Keratinocyte (primary cell): ENCODE data around the gene SDHAF2. TPM values are rescaled to one million over a fixed set of nuclear protein-coding genes. Genes with fewer than 3 reads are reported as not detected.

Experiments used
- DNase-seq: peaks from one replicate; pipeline ENCODE4 v3.0.0-alpha.2; 2011; ENCODE audit warnings: low read depth, missing footprints, low spot score
- FAIRE-seq: peaks from 2 replicates; lab custom pipeline; 2011; peaks lifted over from hg19 to GRCh38; lab: Jason Lieb, UNC
- H2AFZ ChIP-seq: 2 replicates; pipeline ENCODE4 v1.6.0; 2012; ENCODE audit warnings: low read length, control low read depth, inconsistent platforms; ENCODE audit not compliant: control insufficient read depth
- H3K27ac ChIP-seq: 2 replicates; pipeline ENCODE4 v1.5.1; 2011; ENCODE audit warnings: low read length; ENCODE audit not compliant: control insufficient read depth, insufficient read depth
- H3K27me3 ChIP-seq: 3 replicates; pipeline ENCODE4 v1.6.0; 2011; ENCODE audit warnings: low read length; ENCODE audit not compliant: control insufficient read depth, insufficient read depth; ENCODE audit errors: extremely low read depth
- H3K36me3 ChIP-seq, 2 experiments: 2 replicates in 1 of 2; 3 replicates in 1 of 2; pipeline ENCODE4 v1.5.1; 2011; ENCODE audit warnings: low read length in 2 of 2, mild to moderate bottlenecking in 1 of 2; ENCODE audit not compliant: control insufficient read depth in 2 of 2, insufficient read depth in 2 of 2; ENCODE audit errors: extremely low read depth in 1 of 2
- H3K4me1 ChIP-seq: 3 replicates; pipeline ENCODE4 v1.5.1; 2011; ENCODE audit warnings: low read length; ENCODE audit not compliant: control insufficient read depth, insufficient read depth; ENCODE audit errors: extremely low read depth
- H3K4me2 ChIP-seq: 3 replicates; pipeline ENCODE4 v1.6.0; 2011; ENCODE audit warnings: low read depth, low read length; ENCODE audit not compliant: control insufficient read depth, insufficient read depth; ENCODE audit errors: extremely low read depth
- H3K4me3 ChIP-seq, 3 experiments: fragments of 200-600 bp in 1 of 3; sonication (generic) in 1 of 3; 2 replicates in 2 of 3; 3 replicates in 1 of 3; pipeline ENCODE4 v1.5.1; 2011 to 2016; ENCODE audit warnings: low read length in 3 of 3, mild to moderate bottlenecking in 3 of 3, control low read depth in 2 of 3, inconsistent platforms in 1 of 3, low read depth in 1 of 3, mixed read lengths in 1 of 3, mixed run types in 1 of 3, moderate library complexity in 1 of 3; ENCODE audit not compliant: control insufficient read depth in 2 of 3, insufficient read depth in 2 of 3; ENCODE audit errors: extremely low read depth in 1 of 3
- H3K79me2 ChIP-seq: 2 replicates; pipeline ENCODE4 v1.6.0; 2012; ENCODE audit warnings: low read length; ENCODE audit not compliant: control insufficient read depth, insufficient read depth
- H3K9ac ChIP-seq: 3 replicates; pipeline ENCODE4 v1.6.0; 2011; ENCODE audit warnings: low read length; ENCODE audit not compliant: control insufficient read depth, insufficient read depth; ENCODE audit errors: extremely low read depth
- H3K9me1 ChIP-seq: 3 replicates; pipeline ENCODE4 v1.6.0; 2011; ENCODE audit warnings: low read length; ENCODE audit not compliant: control insufficient read depth, insufficient read depth; ENCODE audit errors: extremely low read depth
- H3K9me3 ChIP-seq: 2 replicates; pipeline ENCODE4 v1.5.1; 2012; ENCODE audit warnings: low read depth, low read length; ENCODE audit not compliant: control insufficient read depth
- H4K20me1 ChIP-seq: 3 replicates; pipeline ENCODE4 v1.6.0; 2011; ENCODE audit warnings: low read length; ENCODE audit not compliant: control insufficient read depth, insufficient read depth; ENCODE audit errors: extremely low read depth
- CTCF ChIP-seq, 3 experiments: IDR thresholded peaks in 1 of 3; conservative IDR thresholded peaks in 1 of 3; optimal IDR thresholded peaks in 1 of 3; 2 replicates in 2 of 3; 3 replicates in 1 of 3; pipeline versions ENCODE3 to v1.5.1; 2011; ENCODE audit warnings: low read length in 3 of 3, mild to moderate bottlenecking in 3 of 3, moderate library complexity in 2 of 3, control low read depth in 1 of 3, inconsistent platforms in 1 of 3; ENCODE audit not compliant: insufficient read depth in 2 of 3; ENCODE audit errors: extremely low read depth in 1 of 3
- EZH2 ChIP-seq: IDR thresholded peaks from one replicate; pipeline ENCODE4 v1.6.1; 2012; ENCODE audit warnings: inconsistent platforms, mild to moderate bottlenecking, low read length, moderate library complexity
- dilution Hi-C: fragments of 300-500 bp; cut with MboI; formaldehyde crosslinking; loops from one replicate; pipeline ENCODE4 v1.7.0; 2020; ENCODE audit warnings: low sequenced_read_pairs; ENCODE audit not compliant: extremely low pct_ligation_motif_present
- polyA plus RNA-seq, 5 experiments: library from polyadenylated mRNA; depleted of rRNA in 3 of 5; stranded (reverse) in 3 of 5; stranded (forward) in 1 of 5; unstranded in 1 of 5; fragments of >200 nt; gene quantifications; 1 replicate in 1 of 5; 2 replicates in 3 of 5; 3 replicates in 1 of 5; pipeline versions ENCODE4 v1.2.1 to v1.2.3, GENCODE V29; 2011 to 2012; ENCODE audit warnings: missing spikeins in 2 of 5, low read depth in 1 of 5, low replicate concordance in 1 of 5

The SDHAF2 gene
- polyA plus RNA-seq, 1 donor (not counting 4 experiments of a cell fraction or from before 2014, with no cell fraction given) = 56.4 TPM

- DNase-seq = no peak
- Histone ChIP-seq H3K4me2 (no peak overlapping the region), H3K36me3 (no peaks in the 10 kb centered on the region), H3K27me3 (peaks cover 27% of the 10 kb centered on the region), H3K79me2 (no peaks in the 10 kb centered on the region), H3K9me1 (no peaks in the 10 kb centered on the region), H3K4me1 (peaks cover 4% of the 10 kb centered on the region), H3K27ac (no peak overlapping the region), H3K9ac (no peak overlapping the region), H2AFZ (no peak overlapping the region), H4K20me1 (no peaks in the 10 kb centered on the region), H3K9me3 (no peaks in the 10 kb centered on the region), H3K4me3 (no peak overlapping the region)
- no peak for FAIRE-seq
- TF ChIP-seq EZH2 (no peak), CTCF (optimal IDR thresholded peaks at IDR 0.05 in 1 of 3, IDR thresholded peaks at IDR 0.05 in 1 of 3, conservative IDR thresholded peaks at IDR 0.05 in 1 of 3; ENCODE audit: extremely low read depth in 1 of 3, insufficient read depth in 2 of 3, low read length in 3 of 3) (no peak)
- dilution Hi-C loops = no loop called here
These were observed 56.2 kb downstream of the SDHAF2 start for GRCh38 chr11:61486011-61486620.

- Histone ChIP-seq H3K9ac (no peak overlapping the region), H3K9me3 (no peaks in the 10 kb centered on the region), H4K20me1 (no peaks in the 10 kb centered on the region), H3K79me2 (no peaks in the 10 kb centered on the region), H3K27ac (no peak overlapping the region), H3K4me1 (peaks cover 4% of the 10 kb centered on the region), H3K9me1 (no peaks in the 10 kb centered on the region), H2AFZ (no peak overlapping the region), H3K4me2 (no peak overlapping the region), H3K4me3 (no peak overlapping the region), H3K36me3 (no peaks in the 10 kb centered on the region), H3K27me3 (peaks cover 27% of the 10 kb centered on the region)
- TF ChIP-seq EZH2 (no peak), CTCF (optimal IDR thresholded peaks at IDR 0.05 in 1 of 3, IDR thresholded peaks at IDR 0.05 in 1 of 3, conservative IDR thresholded peaks at IDR 0.05 in 1 of 3; ENCODE audit: extremely low read depth in 1 of 3, insufficient read depth in 2 of 3, low read length in 3 of 3) (no peak)
- dilution Hi-C loops = no loop called here
- DNase-seq (no peak), FAIRE-seq (no peak)
These were observed 56.9 kb downstream of the SDHAF2 start for GRCh38 chr11:61486779-61487178.
